SK-N-SH (cell line): ENCODE measurements around the gene HIPK1. TPM values are rescaled to one million over a fixed set of nuclear protein-coding genes. Genes with fewer than 3 reads are reported as not detected.

Source experiments
- CTCF ChIA-PET: fragments of 300-600, 350-600 bp; formaldehyde crosslinking; extraction: SDS; loops from one replicate; lab custom pipeline; 2021; lab: Yijun Ruan, JAX
- POLR2A ChIA-PET: fragments of 350-600 bp; sonication (Branson Sonifier 250); formaldehyde crosslinking; extraction: SDS; loops from one replicate; lab custom pipeline; 2020; ENCODE audit warnings: antibody characterized with exemption, inconsistent platforms; lab: Yijun Ruan, JAX
- DNase-seq: peaks from one replicate; pipeline ENCODE4 v3.0.0; 2012
- H2AFZ ChIP-seq: fragments of 200-600 bp; sonication (generic); 2 replicates; pipeline ENCODE4 v1.8.1; 2016; ENCODE audit warnings: antibody characterized with exemption, mild to moderate bottlenecking, low read depth
- H3F3A ChIP-seq: fragments of 200-600 bp; sonication (generic); replicated peaks from 2 replicates; pipeline ENCODE3; 2016; ENCODE audit warnings: antibody characterized with exemption, mild to moderate bottlenecking; ENCODE audit not compliant: insufficient read depth
- H3K27ac ChIP-seq, 2 experiments: fragments of 200-500 bp in 1 of 2; fragments of 200-600 bp in 1 of 2; sonication (Bioruptor generic) in 1 of 2; sonication (generic), shearing (Covaris generic) in 1 of 2; 2 replicates each; pipeline versions ENCODE4 v1.5.1 to v1.6.1; 2014 to 2016; ENCODE audit warnings: low read depth in 2 of 2, inconsistent platforms in 1 of 2, low read length in 1 of 2, mild to moderate bottlenecking in 1 of 2, mixed read lengths in 1 of 2
- H3K27me3 ChIP-seq: fragments of 200-600 bp; sonication (generic), shearing (Covaris generic); 2 replicates; pipeline ENCODE4 v1.6.1; 2016; ENCODE audit warnings: mixed run types; ENCODE audit not compliant: insufficient read depth
- H3K36me3 ChIP-seq, 2 experiments: fragments of 200-500 bp in 1 of 2; fragments of 200-600 bp in 1 of 2; sonication (Bioruptor generic) in 1 of 2; sonication (generic) in 1 of 2; replicated peaks in 1 of 2; 2 replicates each; pipeline versions ENCODE3 to v1.5.1; 2014 to 2016; ENCODE audit warnings: low read length in 1 of 2, mild to moderate bottlenecking in 1 of 2; ENCODE audit not compliant: insufficient read depth in 2 of 2, control insufficient read depth in 1 of 2
- H3K4me1 ChIP-seq, 2 experiments: fragments of 200-500 bp in 1 of 2; fragments of 200-600 bp in 1 of 2; sonication (Bioruptor generic) in 1 of 2; sonication (generic), shearing (Covaris generic) in 1 of 2; 2 replicates each; pipeline versions ENCODE4 v1.5.1 to v1.6.1; 2014 to 2016; ENCODE audit warnings: low read depth in 1 of 2, low read length in 1 of 2, mixed run types in 1 of 2; ENCODE audit not compliant: insufficient read depth in 2 of 2, control insufficient read depth in 1 of 2
- H3K4me2 ChIP-seq: fragments of 200-600 bp; sonication (generic), shearing (Covaris generic); 2 replicates; pipeline ENCODE4 v1.6.1; 2017; ENCODE audit warnings: mixed run types
- H3K4me3 ChIP-seq, 2 experiments: fragments of 200-500 bp in 1 of 2; fragments of 200-600 bp in 1 of 2; sonication (Bioruptor generic) in 1 of 2; sonication (generic), shearing (Covaris generic) in 1 of 2; 2 replicates each; pipeline versions ENCODE4 v1.5.1 to v1.8.1; 2014 to 2016; ENCODE audit warnings: low read depth in 2 of 2, inconsistent platforms in 1 of 2, low read length in 1 of 2, mild to moderate bottlenecking in 1 of 2, mixed read lengths in 1 of 2, moderate library complexity in 1 of 2
- H3K79me2 ChIP-seq: fragments of 200-600 bp; sonication (generic); 2 replicates; pipeline ENCODE4 v1.8.1; 2017; ENCODE audit warnings: mild to moderate bottlenecking; ENCODE audit not compliant: insufficient read depth
- H3K9ac ChIP-seq: fragments of 200-600 bp; sonication (generic); 2 replicates; pipeline ENCODE4 v1.6.1; 2017; ENCODE audit warnings: mixed run types
- H3K9me2 ChIP-seq: fragments of 200-600 bp; sonication (generic); 2 replicates; pipeline ENCODE4 v1.6.1; 2017; ENCODE audit warnings: mixed run types
- H3K9me3 ChIP-seq: fragments of 200-600 bp; sonication (generic); 2 replicates; pipeline ENCODE4 v1.6.1; 2017; ENCODE audit warnings: mixed run types, mild to moderate bottlenecking, moderate library complexity
- H4K20me1 ChIP-seq: fragments of 200-600 bp; sonication (generic); 2 replicates; pipeline ENCODE4 v1.6.1; 2017; ENCODE audit warnings: mild to moderate bottlenecking, mixed run types; ENCODE audit not compliant: insufficient read depth
- CHD2 ChIP-seq: fragments of 150-350 bp; IDR thresholded peaks from 2 replicates; pipeline ENCODE4 v1.6.1; 2018; ENCODE audit warnings: low read length; ENCODE audit not compliant: partially characterized antibody
- ELF1 ChIP-seq: IDR thresholded peaks from 2 replicates; pipeline ENCODE4 v1.4.0; 2012
- EP300 ChIP-seq, 2 experiments: IDR thresholded peaks; 2 replicates each; pipeline versions ENCODE4 v1.4.0 to v1.6.1; 2012; ENCODE audit warnings: borderline replicate concordance in 1 of 2, low read depth in 1 of 2, low read length in 1 of 2
- EZH2phosphoT487 ChIP-seq: fragments of 200-600 bp; sonication (generic); IDR thresholded peaks from 2 replicates; pipeline ENCODE4 v1.6.1; 2017; ENCODE audit warnings: low read depth, mixed run types, mild to moderate bottlenecking, antibody characterized with exemption, moderate library complexity, borderline replicate concordance
- FOSL2 ChIP-seq: IDR thresholded peaks from 2 replicates; pipeline ENCODE4 v1.4.0; 2012; ENCODE audit warnings: low read depth, mild to moderate bottlenecking, moderate library complexity, borderline replicate concordance
- FOXJ3 ChIP-seq: sonication (generic); formaldehyde crosslinking; IDR thresholded peaks from 2 replicates; pipeline ENCODE4 v1.5.1; 2020; ENCODE audit warnings: mild to moderate bottlenecking, missing genetic modification reagents
- FOXM1 ChIP-seq: IDR thresholded peaks from 2 replicates; pipeline ENCODE4 v1.4.0; 2012; ENCODE audit warnings: low read depth, mild to moderate bottlenecking
- GABPA ChIP-seq: IDR thresholded peaks from 2 replicates; pipeline ENCODE4 v1.4.0; 2012; ENCODE audit warnings: low read depth, mild to moderate bottlenecking
- RAD21 ChIP-seq: IDR thresholded peaks from 2 replicates; pipeline ENCODE4 v1.6.1; 2012; ENCODE audit warnings: mild to moderate bottlenecking, low read length
- RFX5 ChIP-seq: IDR thresholded peaks from 2 replicates; pipeline ENCODE4 v1.6.1; 2012; ENCODE audit warnings: mild to moderate bottlenecking, improper control_type of control experiment, low read length
- RXRA ChIP-seq: IDR thresholded peaks from 2 replicates; pipeline ENCODE4 v1.4.0; 2012; ENCODE audit warnings: low read depth, mild to moderate bottlenecking, borderline replicate concordance
- SIN3A ChIP-seq: IDR thresholded peaks from 2 replicates; pipeline ENCODE4 v1.6.1; 2012; ENCODE audit warnings: low read depth, mild to moderate bottlenecking, low read length, moderate library complexity, borderline replicate concordance
- SMC3 ChIP-seq: IDR thresholded peaks from 2 replicates; pipeline ENCODE4 v1.6.1; 2012; ENCODE audit warnings: low read depth, low read length, improper control_type of control experiment
- TAF1 ChIP-seq: IDR thresholded peaks from 2 replicates; pipeline ENCODE4 v1.6.1; 2012; ENCODE audit warnings: low read depth, mild to moderate bottlenecking, low read length, moderate library complexity, borderline replicate concordance
- TCF12 ChIP-seq: IDR thresholded peaks from 2 replicates; pipeline ENCODE4 v1.4.0; 2012
- TEAD4 ChIP-seq: IDR thresholded peaks from 2 replicates; pipeline ENCODE4 v1.4.0; 2012; ENCODE audit warnings: mild to moderate bottlenecking, borderline replicate concordance; ENCODE audit not compliant: insufficient read depth
- YY1 ChIP-seq: IDR thresholded peaks from 2 replicates; pipeline ENCODE4 v1.4.0; 2012; ENCODE audit warnings: low read depth, mild to moderate bottlenecking
- WGBS: methylation state at CpG from one replicate; pipeline ENCODE4 v1.1.6; 2017; ENCODE audit warnings: low lambda C conversion rate; 5-methylcytosine and 5-hydroxymethylcytosine counted together
- polyA plus RNA-seq, 3 experiments: library from polyadenylated mRNA; depleted of rRNA; stranded (reverse); fragments of >200 nt; gene quantifications; 2 replicates each; pipeline ENCODE4 v1.2.3, GENCODE V29; 2012
- TF ChIP-seq, protein P1 (sequence below): IDR thresholded peaks from 2 replicates; pipeline ENCODE4 v1.6.1; 2012; ENCODE audit warnings: mild to moderate bottlenecking, low read depth, low read length, moderate library complexity
- TF ChIP-seq, protein P2 (sequence below): IDR thresholded peaks from 2 replicates; pipeline ENCODE4 v1.4.0; 2012; ENCODE audit warnings: low read depth
- TF ChIP-seq, protein P3 (sequence below): fragments of 150-350 bp; IDR thresholded peaks from 2 replicates; pipeline ENCODE4 v1.6.1; 2016; ENCODE audit warnings: mild to moderate bottlenecking, low read depth, low read length
- TF ChIP-seq, protein P4 (sequence below): IDR thresholded peaks from 2 replicates; pipeline ENCODE4; 2012
- TF ChIP-seq, protein P5 (sequence below): fragments of 200-600 bp; sonication (generic); IDR thresholded peaks from 2 replicates; pipeline ENCODE4 v1.6.1; 2017; ENCODE audit warnings: antibody characterized with exemption, mild to moderate bottlenecking, moderate library complexity
- TF ChIP-seq, protein P6 (sequence below): fragments of 150-350 bp; IDR thresholded peaks from 2 replicates; pipeline ENCODE4 v1.6.1; 2017; ENCODE audit warnings: antibody characterized with exemption, low read length, low read depth, borderline replicate concordance

The HIPK1 gene
- polyA plus RNA-seq, 1 of the 3 experiments (the other 2 are of a cell fraction) = 7.1 TPM

DNA sequence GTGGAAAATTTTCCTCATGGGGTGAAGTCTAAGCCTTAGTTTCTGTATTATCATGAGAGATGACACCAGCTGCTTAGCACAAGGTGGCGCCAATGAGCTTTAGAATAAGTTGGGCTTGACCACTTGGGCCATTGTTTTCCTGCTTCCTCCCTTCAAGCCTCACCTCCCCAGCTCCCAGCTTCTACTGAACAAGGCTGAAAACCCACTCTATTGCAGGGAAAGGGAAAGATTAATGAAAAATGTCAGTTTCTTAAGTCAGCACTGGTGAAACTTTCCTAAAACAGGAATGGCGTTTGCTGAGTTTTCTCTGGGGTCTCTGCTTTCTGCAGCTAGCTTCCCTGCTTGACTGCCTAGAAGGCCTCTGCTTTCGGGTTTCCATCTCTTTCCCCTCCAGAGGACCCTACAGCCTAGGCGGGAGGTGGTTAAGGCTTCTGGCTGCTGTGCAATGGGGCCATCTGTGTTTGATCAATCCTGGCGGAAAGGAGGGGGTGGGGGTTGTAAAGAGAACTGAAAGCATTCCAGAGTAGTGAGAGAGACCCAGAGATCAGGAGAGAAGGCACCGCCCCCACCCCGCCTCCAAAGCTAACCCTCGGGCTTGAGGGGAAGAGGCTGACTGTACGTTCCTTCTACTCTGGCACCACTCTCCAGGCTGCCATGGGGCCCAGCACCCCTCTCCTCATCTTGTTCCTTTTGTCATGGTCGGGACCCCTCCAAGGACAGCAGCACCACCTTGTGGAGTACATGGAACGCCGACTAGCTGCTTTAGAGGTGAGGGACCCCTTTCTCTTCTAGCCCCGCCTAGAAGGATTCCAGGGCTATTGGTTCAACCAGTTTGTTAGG lies 50.0 kb downstream of the HIPK1 start, which contains the start of gene OLFML3:
Gene OLFML3 (plus strand): TSS at position 612 of the 840 bp plus-strand sequence. CDS start 43 bp downstream, at position 655.
- no peaks in the 10 kb centered on the region for H4K20me1 ChIP-seq
- H3K4me3 ChIP-seq = peak within 1 kb of the TSS; percentile 37 to 58
- peaks cover 11 to 12% of the 10 kb centered on the region in 2 experiments for H3K36me3 ChIP-seq
- no peaks in the 10 kb centered on the region for H3K9me3 ChIP-seq
- H3K4me1 ChIP-seq = peaks cover 37 to 57% of the 10 kb centered on the region in 2 experiments
- peaks cover 21% of the 10 kb centered on the region for H3F3A ChIP-seq
- peak within 1 kb of the TSS; percentile 62; the same call in 1 of the 2 replicates for H3K9ac ChIP-seq
- no peaks in the 10 kb centered on the region for H3K79me2 ChIP-seq
- POLR2A ChIA-PET = no interaction called here
- no peaks in the 10 kb centered on the region for H3K9me2 ChIP-seq
- CTCF ChIA-PET = interaction anchor here (0.5 to 7.9 kb wide), 53 partner anchors 9 to 1620 kb away, joined by 3 to 104 read pairs (median 4); partner anchors contain the start of genes AP4B1 and SYT6
- WGBS = 20% methylated on average over 9 of the region's 13 CpGs
- peak within 1 kb of the TSS; percentile 75 for H2AFZ ChIP-seq
- no peaks in the 10 kb centered on the region for H3K27me3 ChIP-seq
- DNase-seq = peak; percentile 83
- H3K27ac ChIP-seq = peak within 1 kb of the TSS; percentile 96
- peak within 1 kb of the TSS; percentile 87 for H3K4me2 ChIP-seq
- TF ChIP-seq, protein P1, sequence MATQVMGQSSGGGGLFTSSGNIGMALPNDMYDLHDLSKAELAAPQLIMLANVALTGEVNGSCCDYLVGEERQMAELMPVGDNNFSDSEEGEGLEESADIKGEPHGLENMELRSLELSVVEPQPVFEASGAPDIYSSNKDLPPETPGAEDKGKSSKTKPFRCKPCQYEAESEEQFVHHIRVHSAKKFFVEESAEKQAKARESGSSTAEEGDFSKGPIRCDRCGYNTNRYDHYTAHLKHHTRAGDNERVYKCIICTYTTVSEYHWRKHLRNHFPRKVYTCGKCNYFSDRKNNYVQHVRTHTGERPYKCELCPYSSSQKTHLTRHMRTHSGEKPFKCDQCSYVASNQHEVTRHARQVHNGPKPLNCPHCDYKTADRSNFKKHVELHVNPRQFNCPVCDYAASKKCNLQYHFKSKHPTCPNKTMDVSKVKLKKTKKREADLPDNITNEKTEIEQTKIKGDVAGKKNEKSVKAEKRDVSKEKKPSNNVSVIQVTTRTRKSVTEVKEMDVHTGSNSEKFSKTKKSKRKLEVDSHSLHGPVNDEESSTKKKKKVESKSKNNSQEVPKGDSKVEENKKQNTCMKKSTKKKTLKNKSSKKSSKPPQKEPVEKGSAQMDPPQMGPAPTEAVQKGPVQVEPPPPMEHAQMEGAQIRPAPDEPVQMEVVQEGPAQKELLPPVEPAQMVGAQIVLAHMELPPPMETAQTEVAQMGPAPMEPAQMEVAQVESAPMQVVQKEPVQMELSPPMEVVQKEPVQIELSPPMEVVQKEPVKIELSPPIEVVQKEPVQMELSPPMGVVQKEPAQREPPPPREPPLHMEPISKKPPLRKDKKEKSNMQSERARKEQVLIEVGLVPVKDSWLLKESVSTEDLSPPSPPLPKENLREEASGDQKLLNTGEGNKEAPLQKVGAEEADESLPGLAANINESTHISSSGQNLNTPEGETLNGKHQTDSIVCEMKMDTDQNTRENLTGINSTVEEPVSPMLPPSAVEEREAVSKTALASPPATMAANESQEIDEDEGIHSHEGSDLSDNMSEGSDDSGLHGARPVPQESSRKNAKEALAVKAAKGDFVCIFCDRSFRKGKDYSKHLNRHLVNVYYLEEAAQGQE = 0 out of 2 replicates have a peak, but pooled peaks have one; percentile 28
- peak; percentile 68; the same call in 1 of the 2 replicates for TF ChIP-seq RXRA
- TF ChIP-seq, protein P2, sequence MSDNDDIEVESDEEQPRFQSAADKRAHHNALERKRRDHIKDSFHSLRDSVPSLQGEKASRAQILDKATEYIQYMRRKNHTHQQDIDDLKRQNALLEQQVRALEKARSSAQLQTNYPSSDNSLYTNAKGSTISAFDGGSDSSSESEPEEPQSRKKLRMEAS = no peak; the same call in 1 of the 2 replicates
- peak; percentile 100 for TF ChIP-seq TCF12
- peak; percentile 84 for TF ChIP-seq CHD2
- TF ChIP-seq, protein P3, sequence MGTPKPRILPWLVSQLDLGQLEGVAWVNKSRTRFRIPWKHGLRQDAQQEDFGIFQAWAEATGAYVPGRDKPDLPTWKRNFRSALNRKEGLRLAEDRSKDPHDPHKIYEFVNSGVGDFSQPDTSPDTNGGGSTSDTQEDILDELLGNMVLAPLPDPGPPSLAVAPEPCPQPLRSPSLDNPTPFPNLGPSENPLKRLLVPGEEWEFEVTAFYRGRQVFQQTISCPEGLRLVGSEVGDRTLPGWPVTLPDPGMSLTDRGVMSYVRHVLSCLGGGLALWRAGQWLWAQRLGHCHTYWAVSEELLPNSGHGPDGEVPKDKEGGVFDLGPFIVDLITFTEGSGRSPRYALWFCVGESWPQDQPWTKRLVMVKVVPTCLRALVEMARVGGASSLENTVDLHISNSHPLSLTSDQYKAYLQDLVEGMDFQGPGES = no peak
- TF ChIP-seq RAD21 = peak; percentile 75
- TF ChIP-seq EP300 (IDR thresholded peaks at IDR 0.05; ENCODE audit: borderline replicate concordance in 1 of 2, low read depth in 1 of 2, low read length in 1 of 2) = peak; percentile 53 to 96
- no peak for TF ChIP-seq FOXJ3 (CRISPR knock-in tag)
- TF ChIP-seq ELF1 = peak; percentile 28; the same call in 1 of the 2 replicates
- TF ChIP-seq, protein P4, sequence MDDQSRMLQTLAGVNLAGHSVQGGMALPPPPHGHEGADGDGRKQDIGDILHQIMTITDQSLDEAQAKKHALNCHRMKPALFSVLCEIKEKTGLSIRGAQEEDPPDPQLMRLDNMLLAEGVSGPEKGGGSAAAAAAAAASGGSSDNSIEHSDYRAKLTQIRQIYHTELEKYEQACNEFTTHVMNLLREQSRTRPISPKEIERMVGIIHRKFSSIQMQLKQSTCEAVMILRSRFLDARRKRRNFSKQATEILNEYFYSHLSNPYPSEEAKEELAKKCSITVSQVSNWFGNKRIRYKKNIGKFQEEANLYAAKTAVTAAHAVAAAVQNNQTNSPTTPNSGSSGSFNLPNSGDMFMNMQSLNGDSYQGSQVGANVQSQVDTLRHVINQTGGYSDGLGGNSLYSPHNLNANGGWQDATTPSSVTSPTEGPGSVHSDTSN = peak; percentile 94
- peak; percentile 80; the same call in 1 of the 2 replicates for TF ChIP-seq FOXM1
- peak; percentile 89 for TF ChIP-seq TEAD4
- no peak for TF ChIP-seq YY1
- TF ChIP-seq, protein P5, sequence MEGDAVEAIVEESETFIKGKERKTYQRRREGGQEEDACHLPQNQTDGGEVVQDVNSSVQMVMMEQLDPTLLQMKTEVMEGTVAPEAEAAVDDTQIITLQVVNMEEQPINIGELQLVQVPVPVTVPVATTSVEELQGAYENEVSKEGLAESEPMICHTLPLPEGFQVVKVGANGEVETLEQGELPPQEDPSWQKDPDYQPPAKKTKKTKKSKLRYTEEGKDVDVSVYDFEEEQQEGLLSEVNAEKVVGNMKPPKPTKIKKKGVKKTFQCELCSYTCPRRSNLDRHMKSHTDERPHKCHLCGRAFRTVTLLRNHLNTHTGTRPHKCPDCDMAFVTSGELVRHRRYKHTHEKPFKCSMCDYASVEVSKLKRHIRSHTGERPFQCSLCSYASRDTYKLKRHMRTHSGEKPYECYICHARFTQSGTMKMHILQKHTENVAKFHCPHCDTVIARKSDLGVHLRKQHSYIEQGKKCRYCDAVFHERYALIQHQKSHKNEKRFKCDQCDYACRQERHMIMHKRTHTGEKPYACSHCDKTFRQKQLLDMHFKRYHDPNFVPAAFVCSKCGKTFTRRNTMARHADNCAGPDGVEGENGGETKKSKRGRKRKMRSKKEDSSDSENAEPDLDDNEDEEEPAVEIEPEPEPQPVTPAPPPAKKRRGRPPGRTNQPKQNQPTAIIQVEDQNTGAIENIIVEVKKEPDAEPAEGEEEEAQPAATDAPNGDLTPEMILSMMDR = peak; percentile 85
- no peak for TF ChIP-seq EZH2phosphoT487
- TF ChIP-seq GABPA = no peak
- peak; percentile 37; the same call in 1 of the 2 replicates for TF ChIP-seq TAF1
- peak; percentile 67 for TF ChIP-seq SMC3
- TF ChIP-seq, protein P6, sequence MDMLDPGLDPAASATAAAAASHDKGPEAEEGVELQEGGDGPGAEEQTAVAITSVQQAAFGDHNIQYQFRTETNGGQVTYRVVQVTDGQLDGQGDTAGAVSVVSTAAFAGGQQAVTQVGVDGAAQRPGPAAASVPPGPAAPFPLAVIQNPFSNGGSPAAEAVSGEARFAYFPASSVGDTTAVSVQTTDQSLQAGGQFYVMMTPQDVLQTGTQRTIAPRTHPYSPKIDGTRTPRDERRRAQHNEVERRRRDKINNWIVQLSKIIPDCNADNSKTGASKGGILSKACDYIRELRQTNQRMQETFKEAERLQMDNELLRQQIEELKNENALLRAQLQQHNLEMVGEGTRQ = no peak
- TF ChIP-seq RFX5 = no peak
- TF ChIP-seq SIN3A = 0 out of 2 replicates have a peak, but pooled peaks have one; percentile 44
- peak; percentile 61; the same call in 1 of the 2 replicates for TF ChIP-seq FOSL2
